HPDE6-E6E7 (cell line): ENCODE results near the gene PACSIN2.
"Not testable (repeated sequence)": the region's sequence is repeated elsewhere in the genome, so short reads cannot be mapped to it uniquely, and the experiment has no call there.

ENCODE experiments used
- DNase-seq: peaks from one replicate; pipeline ENCODE4 v3.0.0; 2011; ENCODE audit warnings: missing footprints; ENCODE audit errors: extremely low spot score

PACSIN2 gene

GRCh38 chr22:42927966-42928365, 87.0 kb downstream of the PACSIN2 start:
- DNase-seq = no peak

DNA sequence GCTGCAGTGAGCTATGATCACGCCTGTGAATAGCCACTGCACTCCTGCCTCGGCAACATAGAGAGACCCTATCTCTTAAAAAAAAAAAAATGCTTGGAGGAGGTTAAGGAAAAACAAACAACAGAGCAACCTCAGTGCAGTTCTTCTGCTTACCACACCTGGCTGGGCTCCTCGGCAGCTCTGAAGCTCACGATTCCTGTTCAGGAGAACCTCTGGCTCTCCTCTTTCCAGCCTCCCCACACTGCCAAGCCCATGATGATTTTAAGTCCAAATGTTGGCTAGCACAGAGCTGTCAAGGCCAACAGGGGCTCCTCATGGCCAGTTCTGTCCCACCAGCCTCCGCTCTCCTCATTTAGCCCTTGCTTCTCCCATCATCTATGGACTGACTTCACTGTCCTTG, 88.2 kb downstream of the PACSIN2 start:
- no peak for DNase-seq

DNA sequence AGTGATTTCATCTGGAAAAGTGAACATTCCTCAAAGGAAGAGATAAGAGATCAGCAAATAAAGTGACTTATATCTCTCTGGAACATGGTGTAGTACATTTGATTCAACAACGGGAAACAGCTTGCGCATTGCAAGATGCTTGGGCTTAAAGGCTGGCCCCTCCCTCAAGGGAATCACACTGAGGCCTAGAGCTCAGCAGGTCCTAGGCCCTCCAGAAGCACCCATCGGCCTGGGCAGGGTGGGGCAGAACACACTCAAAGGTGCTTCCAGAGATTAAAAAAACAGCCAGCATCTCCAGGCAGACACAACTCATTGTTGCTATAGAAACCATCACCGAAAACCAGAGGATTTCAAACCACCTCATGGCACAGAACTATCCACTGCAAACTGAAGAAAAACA, 88.8 kb downstream of the PACSIN2 start:
- DNase-seq = no peak

DNA sequence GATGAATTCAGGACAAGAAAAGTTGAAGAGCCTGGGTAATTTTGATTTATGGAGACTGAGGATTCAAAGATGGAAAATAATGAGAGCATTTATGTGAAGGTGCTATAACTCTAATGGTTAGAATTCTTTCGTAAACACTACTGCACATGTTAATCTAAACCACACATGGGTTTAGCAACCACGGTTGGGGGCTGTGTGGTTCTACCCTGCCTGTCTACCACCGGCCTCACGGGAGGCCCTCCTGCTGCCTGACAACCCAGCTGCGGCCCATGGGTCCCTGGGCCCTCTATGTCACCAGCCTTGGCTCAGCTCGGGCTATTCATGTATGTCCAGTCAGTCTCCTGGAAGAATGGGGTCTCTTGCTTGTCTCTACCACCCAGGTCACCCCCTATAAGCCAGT, 89.4 kb downstream of the PACSIN2 start:
- DNase-seq = no peak

DNA sequence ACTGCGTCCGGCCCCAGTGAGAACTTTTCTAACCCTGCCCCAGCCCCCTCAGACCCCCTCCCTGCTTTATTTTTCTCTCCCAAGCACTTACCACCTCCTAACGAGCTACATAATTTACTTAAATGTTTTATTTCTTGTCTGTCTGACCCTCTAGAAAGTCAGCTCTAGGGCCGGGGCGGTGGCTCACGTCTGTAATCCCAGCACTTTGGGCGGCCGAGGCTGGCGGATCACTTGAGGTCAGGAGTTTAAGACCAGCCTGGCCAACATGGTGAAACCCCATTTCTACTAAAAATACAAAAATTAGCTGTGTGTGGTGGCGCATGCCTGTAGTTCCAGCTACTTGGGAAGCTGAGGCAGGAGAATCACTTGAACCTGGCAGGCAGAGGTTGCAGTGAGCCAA, 89.9 kb downstream of the PACSIN2 start:
- not testable (repeated sequence) for DNase-seq

- DNase-seq = no peak
Observed at GRCh38 chr22:42924436-42924835, 90.5 kb downstream of the PACSIN2 start.

DNA sequence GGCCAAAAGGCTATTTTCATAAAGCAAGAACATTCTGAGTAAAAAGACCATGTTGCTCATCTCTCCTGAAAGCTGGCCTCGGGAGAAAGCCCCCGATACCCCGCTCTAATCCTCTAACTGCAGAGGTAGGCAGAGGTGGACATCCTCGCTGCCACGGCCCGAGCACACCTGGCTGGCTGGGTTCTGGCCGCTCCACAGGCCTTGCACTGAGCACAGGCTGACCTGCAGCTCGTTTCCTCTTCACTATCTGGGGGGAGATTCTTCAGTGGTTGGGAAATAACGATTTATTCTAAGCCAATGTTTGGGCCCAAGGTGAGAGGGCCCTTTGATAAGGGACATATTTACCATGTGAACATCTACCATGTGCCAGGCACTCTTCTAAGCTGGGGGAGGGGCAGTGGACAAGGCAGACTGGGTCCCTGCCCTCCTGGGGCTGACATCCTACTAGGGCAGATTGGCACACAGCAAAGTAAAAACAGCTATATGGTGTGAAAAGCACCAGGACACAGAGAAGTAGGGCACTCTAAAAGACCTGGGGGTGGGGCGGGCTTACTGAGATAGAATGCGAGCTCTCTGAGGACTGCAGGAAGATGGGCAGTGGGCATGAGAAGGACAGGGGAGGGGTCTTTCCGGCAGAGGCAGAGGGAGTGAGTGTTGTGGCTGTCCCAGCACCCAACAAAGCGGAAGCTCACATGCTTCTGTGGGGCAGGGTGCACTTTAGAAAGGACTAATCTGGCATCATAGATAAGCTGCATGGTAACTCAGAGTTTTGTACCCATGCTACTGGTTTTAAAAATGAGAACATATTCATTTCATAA, 92.4 kb downstream of the PACSIN2 start:
- DNase-seq = no peak

DNA sequence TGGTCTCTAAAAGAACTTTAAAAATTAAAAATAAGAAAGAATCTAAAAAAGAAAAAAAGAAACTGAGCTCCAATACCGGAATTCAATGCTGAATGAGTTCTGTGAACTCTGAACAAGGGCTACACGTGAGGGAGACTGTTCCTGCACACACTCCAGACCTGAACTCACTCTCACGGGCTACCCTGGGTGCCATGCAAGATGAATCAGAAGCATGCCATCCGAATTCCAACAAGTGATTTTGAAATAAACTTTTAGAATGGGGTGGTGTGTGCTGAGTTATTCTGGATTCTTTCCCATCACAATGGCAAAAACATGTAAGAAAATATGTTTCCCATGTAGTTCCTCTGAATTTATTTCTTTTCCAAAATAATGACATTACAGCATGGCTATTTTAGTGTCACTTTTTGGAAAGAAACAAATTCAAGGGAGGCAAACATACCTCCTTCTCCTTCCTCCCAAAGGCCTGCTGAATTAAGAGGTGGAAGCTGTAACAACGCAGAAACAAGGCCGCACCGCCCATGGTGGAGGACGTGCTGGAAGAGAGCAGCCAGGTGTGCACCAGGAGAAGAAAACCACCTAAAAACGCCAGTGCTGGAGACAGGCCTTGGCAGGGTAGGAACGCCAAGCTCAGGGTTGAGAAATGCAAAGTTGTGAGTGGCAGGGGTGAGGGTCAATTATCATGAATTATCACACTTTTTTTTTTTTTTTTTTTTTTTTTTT, 94.7 kb downstream of the PACSIN2 start:
- DNase-seq = no peak

GRCh38 chr22:42919199-42919598, 95.8 kb downstream of the PACSIN2 start:
- no peak for DNase-seq

- DNase-seq = peak; percentile 36
Observed at GRCh38 chr22:42918500-42918899, 96.4 kb downstream of the PACSIN2 start.

- DNase-seq = not testable (repeated sequence)
Observed at GRCh38 chr22:42917358-42917757, 97.6 kb downstream of the PACSIN2 start.

GRCh38 chr22:42915980-42916765, 98.8 kb downstream of the PACSIN2 start:
- DNase-seq = no peak

DNA sequence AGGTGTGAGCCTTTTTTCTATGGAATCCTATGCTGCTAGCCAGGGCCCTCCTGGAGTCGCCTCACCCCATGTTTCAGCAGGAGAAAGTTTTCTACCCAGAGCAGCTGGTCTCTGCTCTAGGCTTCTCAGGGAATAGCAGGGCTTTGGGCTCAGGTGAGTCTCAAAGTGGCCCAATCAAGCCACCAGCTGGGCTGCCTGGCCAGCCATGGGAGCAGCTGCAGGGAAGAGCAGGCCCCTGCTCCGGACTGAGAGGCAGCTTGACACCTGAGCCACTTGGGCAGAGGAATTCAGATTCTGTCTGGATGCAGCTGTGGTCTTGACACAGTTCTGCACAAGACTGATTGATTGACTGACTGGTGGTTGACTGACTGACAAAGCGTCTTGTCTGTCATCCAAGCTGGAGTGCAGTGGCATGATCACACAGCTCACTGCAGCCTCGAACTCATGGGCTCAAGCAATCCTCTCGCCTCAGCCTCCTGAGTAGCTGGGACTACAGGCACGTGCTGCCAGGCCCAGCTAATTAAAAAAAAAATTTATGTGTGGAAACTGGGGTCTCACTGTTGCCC, 100.4 kb downstream of the PACSIN2 start:
- DNase-seq = no peak

DNA sequence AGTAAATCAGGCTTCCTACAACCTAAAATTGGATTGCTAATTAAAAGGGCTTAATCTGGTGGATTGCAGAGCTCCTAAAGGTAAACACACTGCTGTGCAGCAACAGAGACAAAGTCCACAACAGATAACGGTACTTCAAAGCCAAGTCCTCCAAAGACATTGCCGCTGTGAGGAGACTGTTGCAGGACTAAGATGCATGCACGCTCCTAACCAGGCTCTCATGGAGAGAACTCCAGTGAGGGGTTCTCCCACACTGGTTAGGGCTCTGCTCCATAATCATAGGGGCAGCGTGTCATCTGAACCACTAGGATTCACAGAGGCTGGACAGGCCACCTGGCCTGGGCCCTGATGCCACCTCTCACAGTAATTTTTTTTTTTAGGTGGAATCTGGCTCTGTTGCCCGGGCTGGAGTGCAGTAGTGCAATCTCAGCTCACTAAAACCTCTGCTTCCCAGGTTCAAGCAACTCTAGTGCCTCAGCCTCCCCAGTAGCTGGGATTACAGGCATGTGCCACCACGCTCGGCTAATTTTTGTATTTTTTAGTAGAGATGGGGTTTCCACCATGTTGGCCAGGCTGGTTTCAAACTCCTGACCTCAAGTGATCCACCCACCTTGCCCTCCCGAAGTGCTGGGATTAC, 101.0 kb downstream of the PACSIN2 start:
- DNase-seq = no peak

DNA sequence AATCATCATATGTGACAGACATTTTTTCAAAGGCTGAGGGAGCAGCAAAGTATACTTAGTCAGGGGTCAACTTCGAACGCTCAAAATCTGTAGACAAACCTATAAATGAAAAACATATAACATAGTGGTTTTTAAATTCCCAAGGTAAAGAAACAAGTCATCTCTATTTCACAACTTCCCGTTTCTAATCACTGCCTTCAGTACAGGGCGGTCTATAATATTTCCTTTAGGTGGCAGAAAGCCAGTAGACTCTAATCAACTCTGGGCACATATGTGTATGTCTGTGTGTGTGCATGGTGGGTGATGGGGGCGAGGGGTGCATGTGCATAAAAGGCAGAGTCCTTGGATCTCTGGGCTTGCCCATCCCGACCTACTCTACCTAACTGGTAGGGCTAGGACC, 102.9 kb downstream of the PACSIN2 start:
- DNase-seq = no peak

- no peak for DNase-seq
Observed at GRCh38 chr22:42910221-42910942, 104.6 kb downstream of the PACSIN2 start.

- DNase-seq = no peak
Observed at GRCh38 chr22:42909363-42910058, 105.4 kb downstream of the PACSIN2 start.

DNA sequence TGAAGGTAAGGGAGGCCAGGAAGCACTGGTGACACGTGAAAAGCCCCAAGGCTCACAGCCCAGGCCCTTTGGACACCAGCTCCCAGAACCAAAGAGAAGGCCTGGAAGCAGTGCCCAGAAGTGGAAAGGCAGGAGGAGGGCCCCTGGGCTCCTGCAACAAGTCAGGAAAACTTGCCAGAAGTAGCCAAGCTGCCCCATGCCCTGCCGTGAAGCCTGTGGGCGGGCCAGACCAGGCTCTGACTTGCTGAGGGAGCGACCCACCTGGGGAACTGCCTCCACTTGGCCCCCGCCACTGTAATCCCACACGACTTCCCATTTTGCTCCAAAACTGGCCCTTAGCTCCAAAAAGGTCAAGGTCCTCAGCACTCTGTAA, 106.6 kb downstream of the PACSIN2 start:
- DNase-seq = no peak

- no peak for DNase-seq
Observed at GRCh38 chr22:42907404-42908373, 107.3 kb downstream of the PACSIN2 start.
